Measurements from ENCODE around the gene ITPR2.

DNA sequence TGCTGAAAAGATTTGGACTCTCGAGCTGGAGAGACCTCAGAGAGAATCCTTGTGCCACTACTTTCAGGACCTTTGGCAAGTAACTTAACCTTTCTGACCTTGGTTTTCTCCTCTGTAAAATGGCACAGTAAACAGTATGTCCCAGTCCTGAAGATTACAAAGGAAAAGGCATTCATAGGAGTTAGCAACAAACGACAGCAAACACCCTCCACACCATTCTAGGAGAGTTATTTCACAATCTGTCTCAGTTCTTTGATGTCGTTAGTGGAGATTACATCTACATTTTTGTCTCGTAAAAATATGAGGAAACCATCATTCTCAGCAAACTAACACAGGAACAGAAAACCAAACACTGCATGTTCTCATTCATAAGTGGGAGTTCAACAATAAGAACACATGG lies 205.7 kb downstream of the ITPR2 start:
- TF ChIP-seq, protein P1, sequence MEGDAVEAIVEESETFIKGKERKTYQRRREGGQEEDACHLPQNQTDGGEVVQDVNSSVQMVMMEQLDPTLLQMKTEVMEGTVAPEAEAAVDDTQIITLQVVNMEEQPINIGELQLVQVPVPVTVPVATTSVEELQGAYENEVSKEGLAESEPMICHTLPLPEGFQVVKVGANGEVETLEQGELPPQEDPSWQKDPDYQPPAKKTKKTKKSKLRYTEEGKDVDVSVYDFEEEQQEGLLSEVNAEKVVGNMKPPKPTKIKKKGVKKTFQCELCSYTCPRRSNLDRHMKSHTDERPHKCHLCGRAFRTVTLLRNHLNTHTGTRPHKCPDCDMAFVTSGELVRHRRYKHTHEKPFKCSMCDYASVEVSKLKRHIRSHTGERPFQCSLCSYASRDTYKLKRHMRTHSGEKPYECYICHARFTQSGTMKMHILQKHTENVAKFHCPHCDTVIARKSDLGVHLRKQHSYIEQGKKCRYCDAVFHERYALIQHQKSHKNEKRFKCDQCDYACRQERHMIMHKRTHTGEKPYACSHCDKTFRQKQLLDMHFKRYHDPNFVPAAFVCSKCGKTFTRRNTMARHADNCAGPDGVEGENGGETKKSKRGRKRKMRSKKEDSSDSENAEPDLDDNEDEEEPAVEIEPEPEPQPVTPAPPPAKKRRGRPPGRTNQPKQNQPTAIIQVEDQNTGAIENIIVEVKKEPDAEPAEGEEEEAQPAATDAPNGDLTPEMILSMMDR (conservative IDR thresholded peaks at IDR 0.05; ENCODE audit: low read depth, low read length), result no peak
- no peak for TF ChIP-seq EZH2 (IDR thresholded peaks at IDR 0.05; ENCODE audit: low read length, unreplicated experiment)

Measured in PC-3 (cell line).